Islet precursor cell (in vitro differentiated cells): ENCODE results near the gene HLA-DQB2.

Experiments used
- DNase-seq: peaks from one replicate; pipeline ENCODE4 v3.0.0-alpha.2; 2018

HLA-DQB2 gene

DNA sequence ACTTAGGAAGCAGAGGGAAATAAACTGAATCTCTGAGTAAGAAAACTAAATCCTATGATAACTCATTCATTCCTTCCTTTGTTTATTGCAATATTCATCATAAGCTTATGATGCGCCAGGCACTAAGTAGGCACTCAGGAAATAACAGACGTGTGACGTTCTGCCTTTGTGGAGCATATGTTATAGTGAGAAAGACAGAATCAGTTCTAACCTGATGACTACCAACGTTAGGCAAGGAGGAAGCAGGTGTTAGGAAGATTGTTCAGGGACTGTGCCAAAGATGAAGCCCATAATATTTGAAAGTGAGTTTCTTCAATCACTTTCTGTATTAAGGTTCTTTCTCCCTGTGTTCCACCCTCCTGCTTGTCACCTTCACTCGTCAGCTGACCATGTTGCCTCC, 18.6 kb downstream of the HLA-DQB2 start:
- DNase-seq, result no peak

DNA sequence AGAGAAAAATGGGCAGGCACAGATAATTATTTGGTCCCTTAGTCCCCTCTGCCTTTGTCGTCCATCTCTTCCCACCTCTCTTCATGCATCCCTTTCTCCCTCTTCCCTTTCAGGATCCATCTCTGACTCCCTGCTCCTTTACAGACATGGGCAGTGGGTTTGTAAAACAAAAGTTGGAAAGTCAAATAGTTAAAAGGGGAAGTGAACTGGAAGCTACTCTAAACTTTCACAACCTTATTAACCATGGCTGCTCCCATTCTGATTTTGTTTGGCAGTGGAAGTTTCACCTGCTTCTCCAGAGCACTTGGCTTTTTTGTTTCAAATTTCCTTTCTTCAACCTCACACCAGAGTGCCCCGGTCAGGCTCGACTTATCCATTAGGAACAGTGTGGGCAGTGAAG, 21.0 kb downstream of the HLA-DQB2 start:
- no peak for DNase-seq

DNA sequence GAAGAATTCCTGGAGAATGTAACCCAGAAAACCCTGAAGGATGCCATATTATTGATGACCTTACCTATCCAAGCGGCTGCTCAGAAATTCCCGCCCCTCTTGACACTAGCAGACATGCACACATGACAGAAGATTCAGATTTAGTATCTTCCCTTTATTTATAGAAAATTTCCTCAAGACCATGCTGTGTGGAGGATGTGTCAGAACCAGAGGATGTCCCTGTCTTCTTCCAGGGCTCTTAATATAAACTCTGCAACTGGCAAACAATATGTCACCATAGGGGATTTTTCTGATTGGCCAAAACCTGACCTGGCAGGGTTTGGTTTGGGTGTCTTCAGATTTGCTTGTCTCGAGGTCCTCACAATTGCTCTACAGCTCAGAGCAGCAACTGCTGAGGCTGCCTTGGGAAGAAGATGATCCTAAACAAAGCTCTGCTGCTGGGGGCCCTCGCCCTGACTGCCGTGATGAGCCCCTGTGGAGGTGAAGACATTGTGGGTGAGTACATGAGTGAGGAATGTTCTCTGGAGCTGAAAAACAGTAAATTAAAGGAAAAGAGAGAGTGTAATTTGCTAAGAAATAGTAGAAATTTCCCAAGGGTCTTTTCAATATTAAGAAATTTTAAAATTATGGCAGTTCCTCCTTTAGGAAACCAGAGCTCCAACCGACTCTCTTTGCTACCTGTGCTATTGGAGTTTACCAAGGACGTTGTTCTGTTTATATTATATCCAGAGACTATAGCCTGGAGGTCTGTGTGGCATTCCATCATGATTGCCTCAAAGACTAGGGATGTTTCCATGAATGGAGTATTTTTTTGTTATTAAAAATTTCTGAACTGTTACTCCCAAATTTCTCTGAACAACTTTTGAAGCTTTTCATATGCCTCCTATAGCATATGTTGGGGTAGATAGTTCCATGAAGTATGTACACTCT, 22.0 kb downstream of the HLA-DQB2 start, which contains the start of gene HLA-DQA2:
Gene HLA-DQA2, plus strand, starts transcription at position 361 of the 930 bp plus-strand sequence. Its CDS starts 53 bp downstream, at position 414.
- no peak for DNase-seq

DNA sequence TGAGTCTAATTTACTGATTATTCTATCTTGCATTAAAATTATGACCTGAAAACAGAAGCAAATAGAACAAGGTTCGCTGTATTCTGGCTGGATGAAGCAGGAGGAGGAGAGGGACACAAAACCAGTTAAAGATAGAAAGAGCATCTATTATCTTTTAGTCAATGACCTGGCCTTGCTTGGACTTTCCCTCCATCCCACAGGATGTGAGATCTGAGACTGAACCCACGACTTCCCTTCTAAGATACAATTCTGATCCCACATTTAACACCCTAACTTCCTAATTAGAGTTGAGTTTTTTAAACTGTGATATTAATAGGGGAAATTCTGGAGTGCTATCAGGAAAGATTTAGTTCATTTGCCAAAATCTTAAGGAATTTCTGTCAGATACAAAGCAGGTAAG, 25.2 kb downstream of the HLA-DQB2 start:
- DNase-seq, result no peak

DNA sequence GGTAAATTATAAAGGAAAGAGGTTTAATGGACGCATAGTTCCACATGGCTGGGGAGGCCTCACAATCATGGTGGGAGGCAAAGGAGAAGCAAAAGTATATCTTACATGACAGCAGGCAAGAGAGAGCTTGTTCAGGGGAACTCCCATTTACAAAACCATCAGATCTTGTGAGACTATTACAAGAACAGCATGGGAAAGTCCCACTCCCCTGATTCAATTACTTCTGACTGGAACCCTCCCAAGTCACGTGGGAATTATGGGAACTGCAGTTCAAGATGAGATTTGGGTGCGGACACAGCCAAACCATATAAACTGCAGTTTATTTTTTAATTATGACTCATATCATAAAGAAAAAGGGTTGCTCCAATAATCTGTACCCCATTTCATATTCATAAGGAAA, 44.5 kb downstream of the HLA-DQB2 start:
- DNase-seq, result no peak

DNA sequence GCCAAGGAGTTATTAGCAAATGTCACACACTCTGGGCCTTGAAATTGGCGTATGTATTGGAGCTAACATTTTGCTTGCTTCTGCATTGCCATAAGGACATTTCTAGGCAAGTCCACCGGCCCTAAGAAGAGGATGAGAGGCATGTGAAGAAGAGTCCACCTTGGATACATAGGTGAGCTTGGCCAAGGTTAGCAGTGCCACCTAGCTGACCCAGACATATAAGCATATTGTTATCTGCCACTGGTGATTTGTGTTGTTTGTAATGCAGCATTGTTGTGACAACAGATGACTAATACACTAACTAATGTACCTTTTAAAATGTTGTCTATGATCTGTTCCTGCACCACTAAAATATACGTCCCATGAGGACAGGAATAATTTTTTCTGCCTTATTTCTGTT, 46.9 kb downstream of the HLA-DQB2 start:
- no peak for DNase-seq

DNA sequence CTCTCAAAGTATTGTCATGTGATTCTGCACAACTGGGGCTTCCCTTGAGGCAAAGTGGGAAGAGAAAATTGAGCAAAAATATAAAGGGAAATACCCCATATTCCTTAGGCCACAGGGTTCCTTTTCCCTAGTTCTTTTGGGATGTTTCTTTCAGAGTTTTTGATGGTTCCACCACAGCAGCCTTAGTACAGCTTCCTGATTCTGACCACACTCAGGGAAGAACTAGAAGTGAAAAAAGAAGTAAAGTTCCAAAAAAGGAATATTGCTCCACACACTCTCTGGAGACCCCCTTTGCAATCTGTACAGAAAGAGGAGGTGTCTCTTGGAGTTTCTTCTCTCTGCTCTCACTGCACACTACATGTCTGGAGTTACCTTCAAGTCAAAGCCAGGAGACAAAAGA, 50.1 kb downstream of the HLA-DQB2 start:
- no peak for DNase-seq

DNA sequence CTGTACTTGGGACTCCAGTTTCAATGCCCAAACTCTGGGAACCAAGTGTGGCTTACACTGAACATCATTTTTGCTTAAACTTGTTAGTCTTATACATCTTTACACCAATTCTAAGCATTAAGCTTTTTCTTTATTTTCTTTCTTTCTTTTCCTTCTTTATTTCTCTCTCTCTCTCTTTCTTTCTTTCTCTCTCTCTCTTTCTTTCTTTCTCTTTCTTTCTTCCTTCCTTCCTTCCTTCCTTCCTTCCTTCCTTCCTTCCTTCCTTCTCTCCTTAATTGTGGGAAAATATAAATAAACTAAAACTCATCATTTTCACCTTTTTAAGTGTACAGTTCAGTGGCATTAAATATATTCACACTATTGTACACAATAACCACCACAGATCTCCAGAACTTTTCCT, 53.7 kb downstream of the HLA-DQB2 start:
- DNase-seq, result no peak
